GM21390 (cell line): ENCODE results near the gene PRM2.
"Not testable (repeated sequence)": the region's sequence is repeated elsewhere in the genome, so short reads cannot be mapped to it uniquely, and the experiment has no call there.

ENCODE experiments used
- ATAC-seq: cut with Tn5 transposase; IDR thresholded peaks from one replicate; pipeline ENCODE4 v1.9.1; 2021; ENCODE audit not compliant: unreplicated experiment

Gene PRM2

DNA sequence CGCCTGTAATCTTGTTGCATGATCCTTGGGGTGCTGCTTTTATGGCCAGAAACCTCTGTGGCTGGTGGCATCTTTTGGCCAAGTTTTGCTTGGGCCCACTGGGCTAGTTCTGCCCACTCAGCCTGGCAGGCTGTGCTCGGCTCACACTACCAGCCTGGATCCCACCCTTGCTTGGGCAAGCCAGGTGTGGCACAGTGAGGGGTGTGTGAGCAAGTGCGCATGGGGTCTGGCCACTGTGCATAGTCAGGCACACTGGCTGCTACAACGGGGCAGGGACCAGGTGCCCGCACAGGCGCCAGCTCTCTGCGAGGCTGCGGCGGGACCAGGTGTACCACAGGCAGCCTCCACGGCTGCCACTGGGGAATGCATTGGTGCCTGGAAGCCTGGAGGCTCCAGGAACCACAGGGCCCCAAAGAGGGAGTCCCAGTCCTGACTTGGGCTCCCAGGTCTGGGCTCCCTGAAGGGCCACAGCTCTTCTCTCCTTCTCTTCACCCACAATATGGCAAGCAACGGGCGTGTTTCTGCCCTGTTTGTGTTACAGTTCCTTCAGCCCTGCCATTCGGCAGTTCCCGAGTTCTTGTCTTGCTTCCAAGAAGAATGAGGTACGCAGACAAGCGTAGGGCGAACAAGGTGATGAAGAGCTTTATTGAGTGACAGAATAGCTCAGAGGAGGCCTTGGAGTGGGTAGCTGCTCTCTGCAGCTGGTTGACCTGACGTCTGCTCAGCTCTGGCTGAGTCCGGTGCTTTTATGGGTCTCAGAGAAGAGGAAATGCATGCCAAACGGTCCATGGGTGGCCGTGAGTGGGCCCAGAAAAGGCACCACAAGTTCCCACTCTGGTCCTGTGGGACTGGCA lies 31.6 kb upstream of the PRM2 start:
- ATAC-seq = no peak

DNA sequence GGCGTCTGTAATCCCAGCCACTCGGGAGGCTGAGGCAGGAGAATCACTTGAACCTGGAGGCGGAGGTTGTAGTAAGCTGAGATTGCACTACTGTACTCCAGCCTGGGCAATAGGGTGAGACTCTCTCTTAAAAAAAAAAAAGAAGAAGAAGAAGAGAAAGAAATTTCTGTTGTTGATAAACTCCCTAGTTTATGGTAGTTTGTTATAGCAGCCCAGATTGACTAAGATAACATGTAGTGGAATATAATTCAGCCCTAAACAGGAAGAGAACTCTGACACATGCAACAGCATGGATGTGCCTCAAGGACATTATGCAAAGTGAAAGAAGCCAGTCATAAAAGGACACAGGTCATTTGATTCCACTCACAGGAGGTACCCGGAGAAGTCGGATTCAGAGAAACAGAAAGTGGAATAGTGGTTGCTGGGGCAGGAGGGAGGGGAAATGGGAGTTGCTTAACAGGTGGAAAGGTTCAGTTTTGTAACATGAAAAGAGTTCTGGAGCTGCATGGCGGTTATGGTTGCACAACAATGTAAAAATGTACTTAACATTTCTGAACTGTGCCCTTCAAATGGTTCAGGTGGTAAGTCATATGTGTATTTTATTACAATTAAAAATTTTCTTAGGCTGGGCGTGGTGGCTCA lies 30.8 kb upstream of the PRM2 start:
- no peak for ATAC-seq

DNA sequence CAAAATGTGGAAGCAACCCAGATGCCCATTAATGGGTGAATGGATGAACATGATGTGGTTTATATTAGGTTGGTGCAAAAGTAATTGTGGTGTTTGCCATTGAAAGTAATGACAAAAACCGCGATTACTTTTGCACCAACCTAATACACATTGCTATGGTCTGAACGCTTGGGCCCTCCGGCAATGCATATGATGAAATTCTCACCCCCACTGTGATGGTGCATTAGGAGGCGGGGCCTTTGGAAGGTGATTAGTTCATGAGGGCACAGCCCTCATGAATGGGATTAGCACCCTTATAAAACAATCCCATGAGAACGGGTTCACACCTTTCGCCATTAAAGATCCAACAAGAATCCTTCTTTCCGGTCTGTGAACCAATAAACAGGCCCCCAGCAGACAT lies 30.1 kb upstream of the PRM2 start:
- ATAC-seq = no peak

DNA sequence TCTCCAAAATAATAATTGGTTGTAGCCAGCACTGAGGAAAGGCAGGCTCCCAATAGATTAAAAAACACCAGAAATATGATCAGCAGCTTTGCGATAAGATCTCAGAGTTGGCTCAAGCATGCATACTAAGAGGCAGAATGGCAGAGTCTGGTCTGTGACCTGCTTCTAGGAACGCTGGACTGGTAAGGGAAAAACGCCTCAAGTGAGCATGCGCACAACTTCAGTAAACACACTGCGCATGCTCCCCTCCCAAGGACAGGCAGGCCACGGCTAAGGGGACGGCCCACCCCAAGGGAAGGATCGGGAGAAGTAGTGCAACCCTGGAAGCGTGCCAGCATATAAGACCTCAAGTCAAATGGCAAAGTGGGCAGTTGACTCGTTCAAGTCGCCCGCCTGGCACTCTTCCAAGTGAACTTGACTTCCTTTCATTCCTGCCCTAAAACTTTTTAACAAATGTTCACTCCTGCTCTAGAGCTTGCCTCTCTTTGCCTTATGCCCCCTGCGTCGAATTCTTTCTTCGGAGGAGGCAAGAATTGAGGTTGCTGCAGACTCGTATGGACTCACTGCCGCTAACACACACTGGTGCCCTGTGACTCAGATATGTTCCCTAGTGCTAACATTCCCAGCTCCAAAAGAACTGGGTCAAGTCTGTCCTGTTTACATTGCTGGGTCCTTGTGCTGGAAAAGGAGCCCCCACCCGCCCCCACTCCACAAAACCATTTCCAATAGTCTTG lies 27.3 kb upstream of the PRM2 start:
- ATAC-seq = no peak

DNA sequence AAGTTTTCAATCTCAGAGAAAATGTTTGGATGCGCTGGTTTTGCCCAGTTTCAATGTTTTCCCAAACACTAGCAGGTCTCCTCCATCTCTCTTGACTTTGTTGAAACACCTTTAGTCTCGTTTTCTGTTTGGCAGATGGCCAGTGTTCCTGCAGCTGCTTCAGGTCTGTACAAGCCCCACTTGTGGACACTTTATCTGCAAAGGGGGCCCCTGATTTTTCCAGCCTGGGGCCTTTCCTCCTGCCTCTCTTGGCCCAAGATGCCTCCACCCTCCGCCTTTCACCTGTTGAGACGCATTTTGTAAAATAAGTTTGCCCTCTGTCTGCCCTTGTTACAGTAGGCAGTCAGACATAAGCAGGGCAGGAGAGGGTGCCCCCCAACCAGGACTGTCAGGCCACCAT lies 26.7 kb upstream of the PRM2 start:
- no peak for ATAC-seq

DNA sequence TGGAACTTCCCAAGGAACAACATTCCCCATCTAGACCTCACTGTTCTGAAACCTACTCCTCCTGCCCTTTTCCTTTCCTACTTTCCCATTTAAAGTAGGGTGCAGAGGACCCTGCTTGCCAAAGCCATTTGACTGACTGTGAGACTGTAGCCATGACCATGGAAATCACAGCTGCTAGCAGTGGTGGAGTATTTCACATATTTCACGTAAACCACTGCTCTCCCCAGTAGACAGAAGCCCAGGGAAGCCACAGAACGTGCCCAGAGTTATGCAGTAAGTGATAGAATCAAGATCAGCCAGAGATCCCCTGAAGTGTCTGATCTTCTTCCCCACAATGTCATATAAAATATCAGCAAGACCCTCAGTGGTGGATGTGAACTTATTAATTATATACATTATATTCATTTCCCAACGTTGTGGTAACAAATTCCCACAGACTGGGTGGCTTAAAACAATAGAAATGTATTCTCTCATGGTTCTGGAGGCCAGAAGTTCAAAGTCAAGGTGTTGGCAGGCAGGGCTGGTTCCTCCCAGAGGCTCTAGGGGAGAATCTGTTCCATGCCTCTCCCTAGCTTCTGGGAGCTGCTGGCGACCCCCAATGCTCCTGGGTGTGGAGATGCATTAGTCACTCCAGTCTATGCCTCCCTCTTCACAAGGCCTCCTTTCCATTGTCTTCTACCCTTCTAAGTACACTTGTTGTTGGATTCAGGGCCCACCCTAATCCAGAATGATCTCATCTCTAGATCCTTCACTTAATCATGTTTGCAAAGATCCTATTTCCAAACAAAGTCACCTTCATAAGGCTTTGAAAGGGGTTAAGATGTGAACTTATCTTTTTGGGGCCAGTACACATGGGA lies 25.6 kb upstream of the PRM2 start:
- no peak for ATAC-seq

DNA sequence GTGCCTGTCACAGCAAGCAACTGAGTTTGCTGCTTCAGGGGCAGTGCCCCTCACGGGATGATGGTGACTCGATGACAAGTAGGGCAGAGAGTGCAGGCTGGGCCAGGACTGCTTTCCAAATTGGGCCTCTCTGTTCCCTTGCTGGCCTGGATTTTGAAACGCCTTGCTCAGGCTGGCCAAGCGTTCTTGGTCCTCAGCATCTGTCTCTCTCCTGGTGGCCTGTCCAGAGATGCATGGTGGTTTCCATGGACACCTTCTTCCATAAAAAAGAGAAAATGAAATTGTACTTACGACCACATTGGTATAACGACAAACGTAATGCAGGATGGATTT lies 24.2 kb upstream of the PRM2 start:
- no peak for ATAC-seq

DNA sequence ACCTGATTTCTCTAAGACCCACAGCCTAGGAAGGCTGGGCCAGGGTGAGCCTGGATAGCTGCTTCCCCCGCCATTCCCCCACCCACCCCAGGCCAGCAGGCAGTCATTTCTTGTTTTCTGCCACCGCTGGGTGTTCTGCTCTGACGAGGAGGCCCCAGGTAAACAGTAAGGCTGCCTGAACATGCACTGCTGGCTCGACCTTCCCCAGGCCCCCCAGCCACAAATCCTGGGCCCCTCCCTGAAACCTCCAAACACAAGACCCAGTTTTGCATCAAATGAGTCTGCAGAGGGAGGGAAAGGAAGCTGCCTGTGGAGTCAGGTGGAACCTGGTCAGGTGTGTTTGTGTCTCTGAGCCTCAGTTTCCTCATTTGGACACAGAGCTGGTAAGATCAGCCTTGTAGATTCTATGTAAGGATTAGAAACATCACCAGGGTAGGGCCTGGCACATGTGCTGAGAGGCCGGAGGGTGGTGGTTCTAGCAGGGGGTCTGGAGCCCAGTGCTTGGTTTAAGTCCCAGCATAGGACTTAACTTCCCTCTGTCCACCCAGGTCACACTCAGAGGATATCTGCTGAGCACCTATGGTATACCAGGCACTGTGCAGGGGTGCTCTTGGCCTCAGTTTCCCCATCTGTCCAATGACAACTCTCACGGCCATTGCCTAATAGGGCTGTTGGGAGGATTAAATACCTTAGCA lies 23.7 kb upstream of the PRM2 start:
- no peak for ATAC-seq

DNA sequence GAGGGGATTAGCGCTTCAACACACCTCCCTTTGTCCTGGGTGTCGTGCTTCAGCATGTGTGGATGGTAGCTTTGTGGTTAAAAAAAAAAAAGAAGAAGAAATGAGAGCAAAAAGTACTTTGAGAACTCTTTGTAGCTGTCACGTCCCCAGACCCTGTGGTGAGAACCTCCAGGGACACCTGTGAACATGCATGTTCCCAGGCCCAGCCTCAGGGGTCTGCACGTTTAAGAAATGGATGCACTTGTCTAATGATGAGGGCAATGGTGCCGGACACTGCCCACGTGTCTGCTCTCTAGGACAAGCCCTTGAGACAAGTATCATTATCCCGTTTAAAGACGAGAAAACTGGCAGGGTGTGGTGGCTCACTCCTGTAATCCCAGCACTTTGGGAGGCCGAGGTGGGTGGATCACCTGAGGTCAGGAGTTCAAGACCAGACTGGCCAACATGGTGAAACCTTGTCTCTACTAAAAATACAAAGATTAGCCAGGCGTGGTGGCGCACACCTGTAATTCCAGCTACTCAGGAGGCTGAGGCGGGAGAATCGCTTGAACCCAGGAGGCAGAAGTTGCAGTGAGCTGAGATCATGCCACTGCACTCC lies 22.8 kb upstream of the PRM2 start:
- ATAC-seq = not testable (repeated sequence)

DNA sequence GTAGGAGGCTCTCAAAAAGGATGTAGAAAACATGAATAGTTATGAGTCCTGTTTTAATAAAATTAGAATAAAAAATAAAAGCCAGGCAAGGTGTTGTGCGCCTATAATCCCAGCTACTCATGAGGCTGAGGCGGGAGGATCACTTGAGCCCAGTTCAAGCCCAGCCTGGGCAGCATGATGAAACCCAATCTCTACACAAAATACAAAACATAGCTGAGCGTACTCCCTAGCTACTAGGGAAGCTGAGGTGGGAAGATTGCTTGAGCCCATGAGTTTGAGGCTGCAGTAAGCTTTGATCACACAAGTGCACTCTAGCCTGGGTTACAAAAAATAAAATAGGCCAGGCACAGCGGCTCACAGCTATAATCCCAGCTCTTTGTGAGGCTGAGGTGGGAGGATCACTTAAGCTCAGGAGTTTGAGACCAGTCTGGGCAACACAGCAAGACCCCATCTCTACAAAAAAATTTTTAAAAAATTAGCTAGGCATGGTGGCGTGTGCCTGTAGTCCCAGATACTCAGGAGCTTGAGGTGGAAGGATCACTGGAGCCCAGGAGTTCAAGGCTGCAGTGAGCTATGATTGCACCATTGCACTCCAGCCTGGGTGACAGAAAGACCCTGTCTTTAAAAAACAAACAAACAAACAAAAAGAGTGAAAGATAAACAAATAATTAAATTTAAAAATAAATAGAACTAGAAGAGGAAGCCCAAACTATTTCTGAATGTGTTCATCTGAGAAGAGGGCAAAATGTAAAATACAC lies 22.0 kb upstream of the PRM2 start:
- no peak for ATAC-seq

DNA sequence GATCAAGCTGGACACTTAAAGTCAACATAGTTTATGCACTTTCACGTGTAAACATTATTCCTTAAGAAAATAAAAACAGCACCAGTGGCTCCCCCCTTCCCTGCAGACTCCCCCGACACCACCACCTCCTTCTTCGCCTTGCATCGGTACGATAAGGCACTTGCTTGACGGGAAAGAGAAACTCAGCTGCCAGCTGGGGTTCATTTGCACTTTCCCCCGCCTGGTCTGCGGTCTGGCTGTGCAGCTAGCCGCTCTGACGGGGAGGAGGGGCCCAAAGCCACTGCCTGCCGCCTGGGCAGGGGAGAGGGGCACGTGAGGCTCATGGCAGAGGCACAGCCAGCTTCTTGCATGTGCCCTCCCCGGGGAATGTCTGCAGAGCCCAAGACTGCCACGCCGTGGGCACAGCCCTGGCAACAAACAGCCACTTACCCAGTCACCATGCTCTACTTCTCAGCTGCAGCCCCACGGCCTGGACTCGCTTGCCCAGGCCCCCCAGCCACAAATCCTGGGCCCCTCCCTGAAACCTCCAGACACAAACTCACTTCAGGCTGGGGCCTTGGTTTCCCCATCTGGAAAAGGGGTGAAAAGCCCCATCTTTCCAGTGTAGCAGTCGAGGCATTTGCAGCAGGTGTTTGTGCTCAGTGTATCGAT lies 21.3 kb upstream of the PRM2 start:
- peak; percentile 72 for ATAC-seq

DNA sequence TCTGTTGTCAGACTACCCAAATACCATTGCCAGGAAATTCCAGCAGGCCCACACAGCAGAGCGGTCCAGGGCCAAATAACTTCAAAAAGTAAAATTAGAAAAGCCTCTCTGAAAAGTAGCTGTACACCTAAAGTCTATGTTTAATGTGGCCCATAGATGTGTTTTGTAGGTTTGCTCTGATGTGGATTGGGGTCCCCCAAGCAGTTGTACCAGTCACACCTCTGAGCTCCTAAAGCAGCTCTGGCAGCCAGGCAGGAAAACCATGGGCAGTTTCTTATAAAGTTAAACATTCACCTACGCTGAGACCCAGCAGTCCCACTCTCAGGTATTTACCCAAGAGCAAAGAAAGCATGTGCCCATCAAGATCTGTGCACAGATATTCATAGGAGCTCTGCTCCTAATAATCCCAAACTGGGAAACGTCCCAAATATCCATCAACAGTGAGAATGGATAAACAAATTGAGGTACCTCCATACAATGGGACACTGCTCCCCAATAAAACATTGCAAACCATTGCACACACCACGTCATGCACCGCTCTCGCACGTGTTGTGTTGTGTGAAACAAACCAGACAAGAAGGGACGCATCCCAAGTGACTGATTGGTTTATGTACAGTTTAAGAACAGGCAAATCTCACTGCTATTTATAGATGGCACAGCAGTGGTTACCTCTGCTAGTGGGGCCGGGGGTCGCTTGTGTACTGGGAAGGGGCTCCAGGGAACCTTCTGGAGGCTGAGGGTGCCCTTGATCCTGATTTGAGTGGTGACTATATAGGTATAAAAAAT lies 20.6 kb upstream of the PRM2 start:
- ATAC-seq = no peak

DNA sequence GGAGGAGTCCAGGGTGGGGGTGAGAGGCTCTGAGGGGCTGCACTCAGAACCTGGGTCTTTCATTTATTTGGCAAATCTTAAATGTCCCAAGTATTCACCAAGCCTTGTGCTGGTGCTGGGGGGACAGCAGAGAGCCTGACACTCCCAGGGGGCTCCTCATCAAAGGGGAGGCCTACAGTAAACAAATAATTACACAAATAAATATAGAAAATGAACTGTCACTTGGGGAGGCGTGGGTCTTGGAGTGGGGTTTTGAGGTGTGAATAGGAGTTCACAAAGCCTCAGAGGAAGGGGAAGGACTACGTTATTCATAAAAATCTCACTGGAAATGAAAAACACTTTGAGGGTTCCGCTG lies 20.0 kb upstream of the PRM2 start:
- no peak for ATAC-seq

DNA sequence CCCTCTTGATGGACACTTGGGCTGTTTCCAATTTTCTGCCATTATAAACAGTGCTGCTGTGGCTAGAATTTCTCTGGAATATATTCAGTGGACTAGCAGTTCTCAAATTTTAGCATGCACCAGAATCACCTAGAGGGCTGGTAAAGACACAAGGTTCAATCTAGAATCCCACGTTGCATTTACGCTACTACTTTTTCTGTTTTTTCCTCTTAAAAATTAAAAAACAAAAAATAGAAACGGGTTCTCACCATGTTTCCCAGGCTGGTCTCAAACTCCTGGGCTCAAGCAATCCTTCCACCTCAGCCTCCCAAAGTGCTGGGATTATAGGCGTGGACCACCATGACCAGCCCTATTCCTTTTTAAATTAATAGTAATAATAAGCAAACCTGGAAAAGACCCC lies 19.4 kb upstream of the PRM2 start:
- ATAC-seq = no peak

DNA sequence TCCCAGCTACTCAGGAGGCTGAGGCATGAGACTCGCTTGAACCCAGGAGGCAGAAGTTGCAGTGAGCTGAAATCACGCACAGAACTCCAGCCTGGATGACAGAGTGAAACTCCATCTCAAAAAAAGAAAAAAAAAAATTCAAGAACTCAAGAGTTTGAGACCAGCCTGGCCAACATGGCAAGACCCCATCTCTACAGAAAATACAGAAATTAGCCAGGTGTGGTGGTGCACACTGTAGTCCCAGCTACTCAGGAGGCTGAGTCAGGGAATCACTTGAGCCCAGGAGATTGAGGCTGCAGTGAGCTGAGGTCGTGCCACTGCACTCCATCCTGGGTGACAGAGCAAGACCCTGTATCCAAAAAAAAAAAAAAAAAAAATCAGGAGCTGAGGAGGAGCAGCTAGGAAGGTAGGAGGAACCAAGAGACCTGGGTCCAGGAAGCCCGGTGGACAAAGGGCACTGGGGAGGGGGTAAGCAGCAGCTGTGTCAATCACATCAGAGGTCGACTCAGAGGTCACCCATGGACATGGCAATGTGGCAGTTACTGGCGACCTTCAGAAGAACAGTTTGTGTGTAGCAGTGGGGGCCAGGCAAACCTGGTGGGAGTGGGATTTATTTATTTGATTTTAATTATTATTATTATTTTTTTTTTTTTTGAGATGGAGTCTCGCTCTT lies 15.9 kb upstream of the PRM2 start:
- ATAC-seq = no peak

DNA sequence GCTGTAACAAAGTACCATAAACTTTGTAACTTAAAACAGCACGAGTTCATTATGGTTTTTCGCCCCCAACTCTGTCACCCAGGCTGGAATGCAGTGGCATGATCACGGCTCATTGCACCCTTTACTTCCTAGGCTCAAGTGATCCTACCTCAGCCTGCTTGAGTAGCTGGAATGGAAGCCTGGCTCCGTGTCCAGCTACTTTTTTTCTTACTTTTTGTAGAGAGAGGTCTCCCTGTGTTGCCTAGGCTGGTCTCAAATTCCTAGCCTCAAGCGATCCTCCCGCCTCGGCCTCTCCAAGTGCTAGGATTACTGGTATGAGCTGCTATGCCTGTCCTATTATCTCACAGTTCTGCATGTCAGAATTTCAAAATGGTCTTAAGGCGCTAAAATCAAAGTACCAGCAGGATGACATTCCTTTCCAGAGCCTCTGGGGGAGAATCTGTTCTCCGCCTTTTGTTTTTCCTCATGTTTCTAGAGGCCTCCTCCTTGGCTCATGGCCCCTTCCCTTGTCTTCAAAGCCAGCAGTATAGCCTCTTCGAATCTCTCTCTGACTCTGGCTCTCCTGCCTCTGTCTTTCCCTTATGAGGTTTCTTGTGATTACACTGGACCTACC lies 14.9 kb upstream of the PRM2 start:
- no peak for ATAC-seq
